H1 (cell line): ENCODE measurements around the gene MRPL36. TPM values are rescaled to one million over a fixed set of nuclear protein-coding genes. Genes with fewer than 3 reads are reported as not detected.

Experiments
- POLR2A ChIP-seq, 2 experiments: IDR thresholded peaks; 1 replicate in 1 of 2; 2 replicates in 1 of 2; pipeline ENCODE4 v1.6.1; 2011; ENCODE audit warnings: low read depth in 2 of 2, low read length in 2 of 2, mild to moderate bottlenecking in 2 of 2; ENCODE audit errors: control extremely low read depth in 1 of 2
- polyA plus RNA-seq, 7 experiments: library from polyadenylated mRNA; depleted of rRNA in 3 of 7; stranded (reverse) in 5 of 7; unstranded in 2 of 7; fragments of >200 nt in 5 of 7; fragments of 200-250 nt in 2 of 7; gene quantifications; 1 replicate in 5 of 7; 2 replicates in 1 of 7; 4 replicates in 1 of 7; pipeline versions ENCODE4 v1.2.1 to v1.2.3, GENCODE V29; 2011 to 2013; ENCODE audit warnings: missing spikeins in 2 of 7, mixed read lengths in 2 of 7
- total RNA-seq: library from RNA; stranded (reverse); fragmentation: NEBNext Ultra II Directional; extraction: Animal tissue kit (Norgen Biotek cat#: 25700); gene quantifications from 2 replicates; pipeline ENCODE4 v1.2.1, GENCODE V29; 2021

The MRPL36 gene
- total and polyA plus RNA-seq, 2 of the 8 experiments (the other 6 are each of a cell fraction or from before 2014, with no cell fraction given), result 56.3 to 81.5 TPM

- no peak for TF ChIP-seq POLR2A (IDR thresholded peaks at IDR 0.05; ENCODE audit: control extremely low read depth in 1 of 2, low read depth in 2 of 2, low read length in 2 of 2)
Measured at GRCh38 chr5:1783216-1783554, 16.5 kb downstream of the MRPL36 start (continued).
